Glomerular endothelial cell (primary cell): ENCODE results near the gene OSBPL5. TPM values are rescaled to one million over a fixed set of nuclear protein-coding genes. Genes with fewer than 3 reads are reported as not detected.

Source experiments
- DNase-seq: peaks from one replicate; pipeline ENCODE4 v3.0.0-alpha.2; 2011; ENCODE audit warnings: low read depth, low spot score; ENCODE audit errors: extremely low read depth
- total RNA-seq: library from RNA; depleted of rRNA; stranded (reverse); fragments of >200 nt; gene quantifications from 2 replicates; pipeline ENCODE4 v1.2.3, GENCODE V29; 2015

The OSBPL5 gene
- total RNA-seq, 1 donor from 2014 or later = 37.5 TPM

DNA sequence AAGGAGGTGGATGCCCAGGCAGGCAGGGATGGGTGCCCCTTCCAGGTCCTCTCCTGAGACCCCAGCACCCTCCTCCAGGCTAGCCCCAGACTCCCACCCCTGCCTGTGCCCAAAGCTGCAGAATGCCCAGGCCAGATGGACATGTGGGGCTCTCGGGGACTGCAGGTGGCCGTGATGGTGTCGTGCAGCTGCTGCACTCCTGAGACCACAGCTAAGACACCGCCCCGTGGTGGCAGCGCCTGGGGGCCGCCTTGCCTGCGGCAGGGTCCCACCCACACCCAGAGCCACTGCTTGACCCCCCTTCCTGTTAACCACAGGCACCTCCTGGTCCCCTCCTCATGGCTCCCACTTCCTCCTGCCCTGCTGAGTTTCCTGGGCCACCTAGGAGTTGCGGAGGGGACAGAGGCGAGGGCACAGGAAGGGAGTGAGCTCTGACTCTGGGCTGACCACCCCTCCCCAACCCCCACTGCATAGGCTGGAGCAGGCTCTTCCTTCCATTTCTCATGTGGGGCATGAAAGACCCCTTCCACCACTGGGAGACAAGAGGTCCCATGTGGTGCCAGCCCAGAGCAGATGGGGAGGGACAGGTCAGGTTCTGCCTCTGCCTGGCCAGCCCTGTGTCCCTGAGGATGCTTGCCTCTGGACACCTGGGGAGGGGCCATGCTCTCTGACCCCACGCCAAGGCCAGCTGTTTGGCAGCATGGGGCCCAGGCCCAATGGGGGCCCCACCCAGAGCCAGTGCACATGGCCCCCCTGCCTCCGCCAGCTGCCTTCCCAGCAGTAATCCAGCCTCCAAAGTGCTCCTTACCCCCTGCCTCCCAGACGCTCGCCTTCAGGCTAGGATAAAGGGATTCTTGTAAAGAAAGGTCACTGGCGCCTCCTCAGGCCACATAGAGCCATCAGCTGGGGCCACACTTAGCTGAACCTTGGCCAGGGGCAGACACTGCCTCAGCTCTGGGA is 29.3 kb downstream of the OSBPL5 start:
- no peak for DNase-seq

DNA sequence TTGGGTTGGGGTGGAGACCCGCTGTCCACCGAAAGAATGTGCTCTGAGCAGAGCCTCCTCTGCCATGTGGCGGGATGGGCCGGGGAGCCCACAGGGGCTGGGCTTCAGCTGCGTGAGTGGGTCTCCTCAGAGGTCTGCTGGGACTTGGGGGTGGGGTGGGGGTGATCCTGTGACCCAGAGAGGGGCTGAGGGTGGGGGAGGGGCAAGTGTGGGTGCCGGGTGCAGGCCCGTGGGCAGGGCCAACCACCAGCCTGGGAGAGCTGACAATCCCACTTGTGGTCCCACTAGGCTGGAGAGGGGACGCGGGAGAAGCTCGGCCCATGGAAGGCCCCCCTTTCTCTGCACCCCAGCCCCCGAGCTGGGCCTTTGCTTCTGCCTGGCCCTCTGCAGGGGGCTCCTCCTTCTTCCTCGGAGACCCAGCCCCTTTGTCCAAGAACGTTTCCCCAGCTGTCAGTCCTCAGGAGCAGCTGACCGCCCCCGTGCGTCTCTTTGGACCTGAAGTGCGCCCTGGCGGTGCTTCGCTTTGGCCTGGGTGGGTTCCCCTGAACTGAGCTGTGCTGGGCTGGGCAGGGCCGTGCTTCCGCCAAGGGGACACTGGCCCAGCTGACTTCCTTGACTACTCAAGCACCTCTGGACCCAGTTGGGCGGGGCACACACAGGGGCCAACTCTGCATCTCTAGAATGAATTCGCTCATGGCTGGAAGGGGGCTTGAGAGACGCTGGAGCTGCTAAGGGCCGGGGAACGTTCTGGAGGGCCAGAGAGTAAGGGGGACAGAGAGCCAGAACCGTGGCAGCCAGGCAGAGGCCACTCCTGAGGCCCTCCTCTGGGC is 30.2 kb downstream of the OSBPL5 start:
- no peak for DNase-seq

DNA sequence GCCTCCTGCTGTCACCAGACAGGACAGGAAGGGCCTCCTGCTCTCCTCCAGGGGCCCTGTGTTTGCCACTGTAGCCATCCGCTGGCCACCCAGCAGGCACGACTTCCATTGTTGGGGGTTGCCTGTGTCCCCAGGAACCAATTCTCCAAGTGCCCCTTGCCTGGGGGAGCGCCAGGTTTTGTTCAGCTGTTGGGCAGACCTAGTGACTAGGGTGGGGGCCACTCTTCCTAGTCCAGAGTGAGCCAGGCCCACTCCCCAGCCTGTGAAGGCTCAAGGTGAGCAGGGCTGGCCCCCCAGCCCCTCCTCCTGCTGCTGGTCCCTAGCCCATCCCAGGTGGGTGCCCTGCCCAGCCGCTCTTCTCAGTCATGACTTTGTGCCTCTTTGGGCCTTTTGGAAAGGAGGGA is 30.9 kb downstream of the OSBPL5 start:
- DNase-seq = no peak

DNA sequence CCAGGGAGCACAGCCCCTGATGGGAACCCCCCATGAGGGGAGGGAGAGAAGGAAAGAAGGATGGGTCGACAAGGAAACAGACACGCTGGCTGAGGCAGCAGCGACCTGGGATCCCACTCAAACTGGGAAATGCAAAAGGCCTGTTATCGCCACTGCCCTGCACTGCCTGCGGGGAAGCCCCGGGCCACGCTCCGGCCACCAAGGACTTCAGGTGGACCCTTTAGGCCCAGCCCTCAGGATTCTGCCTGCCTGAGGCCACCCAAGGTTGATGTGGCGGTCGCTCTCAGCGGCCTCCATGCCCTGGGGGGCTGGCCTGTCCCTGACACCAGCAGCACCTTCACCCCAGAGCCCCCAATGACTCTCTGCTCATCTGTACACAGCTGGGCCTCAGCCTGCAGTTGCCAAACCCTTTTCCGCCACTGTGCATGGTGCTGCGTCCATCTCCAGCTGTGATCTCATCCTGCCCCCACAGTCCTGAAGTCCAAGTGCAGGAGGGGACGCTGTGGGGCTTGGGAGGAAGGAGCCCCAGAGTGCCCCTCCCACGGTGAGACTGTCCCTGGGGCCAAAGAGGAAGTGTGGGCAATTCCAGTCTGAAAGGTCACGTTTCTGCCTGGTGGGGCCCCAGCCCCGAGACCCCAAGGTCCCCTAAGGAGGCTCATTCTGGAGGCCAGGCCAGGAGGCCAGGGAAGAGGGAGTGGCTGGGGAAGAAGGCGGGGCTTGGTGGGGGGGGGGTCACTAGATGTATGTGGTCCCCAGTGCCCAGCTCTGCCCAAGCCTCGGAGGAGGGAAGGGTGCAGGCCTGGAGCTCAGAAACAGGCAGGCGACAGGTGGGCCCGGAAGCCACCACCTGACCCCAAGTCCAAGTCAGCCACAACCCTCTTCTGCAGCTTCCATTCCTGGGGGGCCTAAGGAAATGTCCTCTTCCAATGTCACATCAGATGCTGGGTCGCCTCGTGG is 31.6 kb downstream of the OSBPL5 start:
- DNase-seq = no peak

DNA sequence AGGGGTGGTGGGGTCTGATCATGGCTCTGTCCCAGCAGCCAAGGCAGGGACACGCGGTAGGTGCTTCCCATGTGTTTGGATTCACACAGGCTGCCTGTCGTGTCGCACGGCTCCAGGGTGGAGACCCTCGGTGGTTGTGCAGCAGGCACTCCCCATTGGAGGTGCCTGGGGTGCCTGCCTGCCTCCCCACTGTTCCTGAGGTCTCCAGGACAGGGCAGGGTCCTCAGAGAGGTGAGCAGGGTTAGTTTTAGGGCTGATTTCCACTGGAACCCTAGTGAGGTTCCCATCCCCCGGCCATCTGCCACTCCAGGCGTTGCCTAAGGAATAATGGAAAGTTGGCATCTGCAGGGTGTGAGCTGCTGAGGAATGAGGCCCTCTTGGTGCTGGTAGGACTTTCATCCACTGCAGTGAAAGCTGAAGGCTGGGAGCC is 32.3 kb downstream of the OSBPL5 start:
- no peak for DNase-seq

DNA sequence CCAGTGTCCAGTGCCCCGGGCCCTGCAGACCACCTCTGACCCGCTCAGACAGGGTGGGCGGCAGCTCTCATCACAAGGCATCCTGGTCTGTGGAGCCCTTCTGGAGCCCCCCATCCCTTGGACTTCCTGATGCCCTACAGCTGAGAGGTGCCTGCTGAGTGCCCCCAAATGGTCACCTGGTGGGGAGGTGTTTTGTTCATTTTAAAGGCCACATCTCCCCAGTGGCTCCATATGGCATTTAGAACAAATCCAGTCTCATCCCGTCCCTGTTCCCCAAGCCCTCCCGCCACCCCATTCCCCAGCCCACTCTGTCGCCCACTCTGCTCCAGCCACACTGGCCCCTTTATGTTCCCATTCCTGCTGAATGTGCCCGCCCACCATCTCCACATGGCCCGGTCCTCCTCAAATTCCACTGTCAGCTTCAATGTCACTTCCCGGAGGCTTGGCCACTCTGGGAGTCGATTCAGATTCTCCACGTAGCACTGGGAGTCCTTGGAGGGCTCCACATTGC is 32.8 kb downstream of the OSBPL5 start:
- no peak for DNase-seq

- no peak for DNase-seq
Measured at GRCh38 chr11:3131330-3131941, 33.7 kb downstream of the OSBPL5 start.

- DNase-seq = no peak
Measured at GRCh38 chr11:3130269-3131071, 34.6 kb downstream of the OSBPL5 start.

- no peak for DNase-seq
Measured at GRCh38 chr11:3129591-3130268, 35.4 kb downstream of the OSBPL5 start.

DNA sequence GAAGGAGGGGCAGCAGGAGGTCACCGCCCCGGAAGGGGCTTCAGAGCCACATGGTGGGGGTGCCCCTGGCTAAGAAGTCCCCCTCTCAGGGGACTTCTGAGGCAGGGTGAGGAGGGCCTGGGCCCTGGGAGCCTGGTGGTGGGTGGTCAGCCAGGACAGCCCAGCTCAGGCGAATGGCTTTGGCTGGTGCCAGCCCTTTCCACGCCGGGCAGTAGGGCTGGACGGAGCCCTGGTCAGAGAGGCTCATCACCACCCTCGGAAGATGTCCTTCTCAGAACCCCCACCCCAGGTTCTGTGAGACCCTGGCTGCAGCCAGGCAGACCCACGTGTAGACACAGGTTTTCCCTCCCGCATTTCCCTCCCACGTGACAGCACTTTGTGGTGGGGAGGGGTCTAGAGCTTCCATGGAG is 35.9 kb downstream of the OSBPL5 start:
- no peak for DNase-seq

DNA sequence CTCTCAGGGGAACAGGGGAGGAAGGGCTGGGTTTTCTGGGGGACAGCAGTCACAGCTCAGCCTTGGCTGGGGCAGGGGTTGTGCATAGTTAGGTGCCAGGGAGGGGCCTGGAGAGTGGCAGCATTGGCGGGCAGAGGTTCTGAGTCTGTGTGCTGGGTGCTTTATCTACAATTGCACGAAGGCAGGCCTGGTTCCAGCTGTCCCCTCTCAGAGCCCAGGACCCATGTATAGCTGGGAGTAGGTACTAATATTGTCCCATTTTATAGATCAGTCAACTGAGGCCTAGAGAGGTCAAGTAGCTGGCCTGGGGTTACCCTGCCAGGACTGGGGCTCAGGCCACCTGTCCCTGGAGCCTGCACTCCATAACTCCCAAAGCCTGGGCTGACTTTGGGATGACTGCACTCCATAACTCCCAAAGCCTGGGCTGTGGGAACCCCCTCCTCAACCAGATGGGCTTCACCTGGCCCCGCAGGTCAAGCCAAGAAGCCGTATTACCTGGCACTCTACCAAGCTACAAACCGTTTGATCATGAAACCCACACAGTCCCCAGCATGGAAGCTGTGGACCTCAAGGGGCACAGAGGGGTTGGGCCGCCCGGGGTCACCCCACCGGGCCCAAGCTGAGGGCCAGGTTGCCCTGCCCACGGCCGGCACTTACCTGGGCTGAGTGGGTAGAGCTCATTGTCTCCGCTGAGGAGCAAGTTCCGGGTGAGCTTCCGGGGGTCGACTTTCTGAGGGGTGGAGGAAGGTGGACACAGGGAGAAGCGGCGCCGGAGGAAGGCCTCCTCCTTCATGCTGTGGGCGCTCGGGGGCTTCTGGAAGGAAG is 36.5 kb downstream of the OSBPL5 start:
- DNase-seq = no peak

DNA sequence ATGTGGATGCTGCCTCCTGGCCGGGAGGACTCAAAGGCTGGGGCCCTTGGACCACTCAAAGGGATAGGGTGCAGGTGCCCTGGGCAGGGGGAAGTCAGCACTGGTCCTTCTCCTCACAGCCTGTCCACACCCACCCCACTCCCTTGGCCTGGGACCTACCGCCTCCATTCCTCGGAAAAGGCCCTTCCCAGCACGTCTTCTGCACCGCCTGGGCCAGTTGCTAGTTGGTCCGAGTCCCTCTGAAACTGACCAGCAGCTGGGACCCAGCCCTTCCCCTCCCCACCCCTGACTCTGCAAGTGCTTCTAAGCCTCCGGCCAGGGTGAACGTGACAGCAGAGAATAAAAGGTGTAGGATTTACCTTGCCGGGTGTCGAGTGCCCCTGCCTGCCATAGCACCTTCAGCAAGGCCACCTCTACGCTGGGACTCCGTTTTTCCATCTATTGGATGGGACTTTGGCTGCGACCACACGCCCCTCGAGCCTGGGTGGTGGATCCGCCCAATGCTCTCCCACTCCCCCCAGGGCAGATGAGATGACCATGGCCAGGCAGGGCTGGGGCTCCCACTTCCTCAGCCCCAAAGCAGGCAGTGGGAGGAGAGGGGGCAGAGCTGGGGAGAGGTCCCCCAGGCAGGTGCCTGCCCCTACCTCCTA is 37.3 kb downstream of the OSBPL5 start:
- no peak for DNase-seq

- DNase-seq = no peak
Measured at GRCh38 chr11:3126901-3127691, 38.0 kb downstream of the OSBPL5 start.

DNA sequence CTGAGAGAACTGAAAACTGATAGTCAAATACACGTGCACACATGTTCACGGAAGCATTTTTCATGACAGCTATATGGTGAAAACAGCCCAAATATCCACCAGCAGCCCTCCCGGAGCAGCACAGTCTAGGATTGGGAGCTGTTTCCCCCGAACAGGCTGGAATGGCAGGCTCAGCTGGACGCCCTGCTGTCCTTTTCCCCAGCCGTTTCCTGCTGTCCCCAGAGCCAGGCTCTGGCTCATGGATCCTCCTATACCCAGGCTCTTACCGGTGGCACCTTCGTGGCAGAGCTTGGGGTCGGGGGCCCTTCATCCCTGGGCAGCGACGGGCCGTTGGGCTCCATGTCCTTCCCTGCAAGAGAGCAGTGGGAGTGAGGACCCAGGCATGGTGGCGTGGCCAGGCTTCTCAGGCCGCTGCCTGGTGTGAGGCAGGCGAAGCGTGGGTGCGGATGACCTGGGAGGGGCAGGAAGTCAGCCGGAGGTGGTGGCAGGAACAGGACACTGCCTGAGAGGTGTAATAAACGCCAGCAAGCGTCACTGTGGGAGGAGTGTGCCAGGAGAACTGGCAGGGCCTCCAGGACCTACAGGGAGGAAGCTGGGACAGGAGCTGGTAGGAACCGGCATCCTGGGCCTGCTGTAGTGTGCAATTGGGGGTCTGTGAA is 38.8 kb downstream of the OSBPL5 start:
- no peak for DNase-seq

DNA sequence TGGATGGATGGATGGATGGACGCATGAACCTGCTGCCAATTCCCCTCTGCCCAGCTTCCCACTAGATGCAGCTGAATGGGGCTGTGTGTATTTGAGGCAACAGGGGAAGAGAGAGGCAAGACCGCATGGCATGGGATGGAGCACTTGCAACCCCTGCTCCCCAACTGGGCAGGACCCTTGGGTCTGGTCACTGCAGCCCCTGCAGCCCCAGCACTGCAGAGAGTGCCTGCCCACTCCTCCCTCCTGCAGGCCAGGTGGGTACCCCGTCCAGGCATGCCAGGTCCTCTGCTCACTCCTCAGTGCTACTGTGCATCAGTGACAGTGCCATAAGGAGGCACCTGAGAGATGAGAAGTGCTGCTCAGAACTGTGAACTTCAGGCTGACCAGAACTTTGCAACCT is 40.3 kb downstream of the OSBPL5 start:
- DNase-seq = no peak
